Measurements from ENCODE around the gene SPI1.
A peak's percentile ranks its signal among the peaks of the same experiment; 100 is the strongest.

SPI1 gene

GRCh38 chr11:47359162-47359561 is 19.2 kb downstream of the SPI1 start:
- peak overlapping the region; percentile 35 for H3K18ac ChIP-seq (ENCODE audit: low read length)

DNA sequence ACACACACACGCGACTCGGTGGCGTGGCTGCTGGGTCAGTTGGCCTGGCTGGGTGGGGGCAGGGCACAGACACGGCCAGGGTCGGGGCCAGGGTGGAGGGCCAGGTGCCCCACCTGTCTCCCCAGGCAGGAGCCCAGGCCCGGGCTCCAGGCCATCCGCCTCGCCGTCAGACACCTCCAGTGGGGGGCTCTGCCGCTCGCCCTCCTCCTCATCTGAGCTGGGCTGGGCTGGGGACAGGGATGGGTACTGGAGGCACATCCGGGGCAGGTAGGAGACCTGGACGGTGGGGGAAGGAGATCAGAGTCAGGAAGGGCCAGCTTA is 19.7 kb downstream of the SPI1 start:
- peaks cover 1% of the 10 kb centered on the region for H3K79me1 ChIP-seq (ENCODE audit: low read depth, low read length)
- H4K91ac ChIP-seq (ENCODE audit: low read depth, low read length, poor library complexity): peak overlapping the region; percentile 94
- peak overlapping the region; percentile 96 for H2AK5ac ChIP-seq (ENCODE audit: low read depth, low read length)
- H3K9me3 ChIP-seq (replicated peaks in 1 of 2; ENCODE audit: control insufficient read depth in 2 of 2, insufficient read depth in 1 of 2, low read depth in 1 of 2, low read length in 2 of 2): peaks cover 0 to 19% of the 10 kb centered on the region in 2 donors
- H3K4me2 ChIP-seq (ENCODE audit: insufficient read depth, low read length, poor library complexity, severe bottlenecking): no peak overlapping the region
- H4K8ac ChIP-seq (ENCODE audit: low read depth, low read length): no peak overlapping the region
- peak overlapping the region; percentile 56 for H3K9ac ChIP-seq (ENCODE audit: low read depth, low read length, poor library complexity)
- H3K36me3 ChIP-seq (replicated peaks in 1 of 2; ENCODE audit: control insufficient read depth in 2 of 2, insufficient read depth in 2 of 2, low read length in 2 of 2): peaks cover 0 to 3% of the 10 kb centered on the region in 2 donors
- no peak overlapping the region for H2BK5ac ChIP-seq (ENCODE audit: low read length)
- peak overlapping the region; percentile 92 for H3K23ac ChIP-seq (ENCODE audit: low read depth, low read length, poor library complexity)
- peaks cover 0 to 5% of the 10 kb centered on the region in 2 donors for H3K4me1 ChIP-seq (ENCODE audit: control insufficient read depth in 2 of 2, insufficient read depth in 1 of 2, low read depth in 1 of 2, low read length in 2 of 2)
- H2BK15ac ChIP-seq (ENCODE audit: low read length): no peak overlapping the region
- peak overlapping the region; percentile 85 for H3K14ac ChIP-seq (ENCODE audit: low read length)
- H2BK12ac ChIP-seq (ENCODE audit: low read length): peak overlapping the region; percentile 14
- peak overlapping the region; percentile 55 for H3K18ac ChIP-seq (ENCODE audit: low read length)
- no peaks in the 10 kb centered on the region for H3K27me3 ChIP-seq (ENCODE audit: control insufficient read depth in 3 of 3, insufficient read depth in 3 of 3, low read depth in 1 of 3, low read length in 3 of 3)
- H3K4ac ChIP-seq (ENCODE audit: low read length): peak overlapping the region; percentile 8
- no peak overlapping the region for H2BK120ac ChIP-seq (ENCODE audit: low read depth, low read length)
- WGBS, 2 donors (ENCODE audit: extremely low coverage in 2 of 2, insufficient read length in 2 of 2, insufficient replicate concordance in 1 of 2): no CpG with 5 or more reads among the region's 14 CpGs
- H2AFZ ChIP-seq (ENCODE audit: low read length): no peak overlapping the region
- no peak for DNase-seq (ENCODE audit: low spot score)
- no peak overlapping the region for H3K27ac ChIP-seq (replicated peaks; ENCODE audit: low read length)
- H3K4me3 ChIP-seq (ENCODE audit: low read length in 2 of 2): peak overlapping the region in 1 of 2 donors; percentile 20

More at GRCh38 chr11:47359162-47359561, 19.2 kb downstream of the SPI1 start:
- H3K14ac ChIP-seq (ENCODE audit: low read length): no peak overlapping the region
- H3K9ac ChIP-seq (ENCODE audit: low read depth, low read length, poor library complexity): peak overlapping the region; percentile 56
- H3K27ac ChIP-seq (replicated peaks; ENCODE audit: low read length): no peak overlapping the region
- no peak overlapping the region for H3K4me2 ChIP-seq (ENCODE audit: insufficient read depth, low read length, poor library complexity, severe bottlenecking)
- H3K4me1 ChIP-seq (ENCODE audit: control insufficient read depth in 2 of 2, insufficient read depth in 1 of 2, low read depth in 1 of 2, low read length in 2 of 2): peaks cover 0 to 5% of the 10 kb centered on the region in 2 donors
- peak overlapping the region; percentile 96 for H2AK5ac ChIP-seq (ENCODE audit: low read depth, low read length)
- H3K27me3 ChIP-seq (ENCODE audit: control insufficient read depth in 3 of 3, insufficient read depth in 3 of 3, low read depth in 1 of 3, low read length in 3 of 3): no peaks in the 10 kb centered on the region
- WGBS, 2 donors (ENCODE audit: extremely low coverage in 2 of 2, insufficient read length in 2 of 2, insufficient replicate concordance in 1 of 2): no CpG with 5 or more reads among the region's 7 CpGs
- peaks cover 0 to 3% of the 10 kb centered on the region in 2 donors for H3K36me3 ChIP-seq (replicated peaks in 1 of 2; ENCODE audit: control insufficient read depth in 2 of 2, insufficient read depth in 2 of 2, low read length in 2 of 2)
- H2AFZ ChIP-seq (ENCODE audit: low read length): no peak overlapping the region
- H2BK12ac ChIP-seq (ENCODE audit: low read length): no peak overlapping the region
- no peak overlapping the region for H3K23ac ChIP-seq (ENCODE audit: low read depth, low read length, poor library complexity)
- H3K79me1 ChIP-seq (ENCODE audit: low read depth, low read length): peaks cover 1% of the 10 kb centered on the region
- peak overlapping the region; percentile 64 for H2BK15ac ChIP-seq (ENCODE audit: low read length)
- H2BK5ac ChIP-seq (ENCODE audit: low read length): no peak overlapping the region
- H4K91ac ChIP-seq (ENCODE audit: low read depth, low read length, poor library complexity): no peak overlapping the region
- H2BK120ac ChIP-seq (ENCODE audit: low read depth, low read length): no peak overlapping the region
- no peak overlapping the region for H3K4ac ChIP-seq (ENCODE audit: low read length)
- no peak overlapping the region for H4K8ac ChIP-seq (ENCODE audit: low read depth, low read length)
- DNase-seq (ENCODE audit: low spot score): no peak
- H3K4me3 ChIP-seq (ENCODE audit: low read length in 2 of 2): no peak overlapping the region
- peaks cover 0 to 19% of the 10 kb centered on the region in 2 donors for H3K9me3 ChIP-seq (replicated peaks in 1 of 2; ENCODE audit: control insufficient read depth in 2 of 2, insufficient read depth in 1 of 2, low read depth in 1 of 2, low read length in 2 of 2)

DNA sequence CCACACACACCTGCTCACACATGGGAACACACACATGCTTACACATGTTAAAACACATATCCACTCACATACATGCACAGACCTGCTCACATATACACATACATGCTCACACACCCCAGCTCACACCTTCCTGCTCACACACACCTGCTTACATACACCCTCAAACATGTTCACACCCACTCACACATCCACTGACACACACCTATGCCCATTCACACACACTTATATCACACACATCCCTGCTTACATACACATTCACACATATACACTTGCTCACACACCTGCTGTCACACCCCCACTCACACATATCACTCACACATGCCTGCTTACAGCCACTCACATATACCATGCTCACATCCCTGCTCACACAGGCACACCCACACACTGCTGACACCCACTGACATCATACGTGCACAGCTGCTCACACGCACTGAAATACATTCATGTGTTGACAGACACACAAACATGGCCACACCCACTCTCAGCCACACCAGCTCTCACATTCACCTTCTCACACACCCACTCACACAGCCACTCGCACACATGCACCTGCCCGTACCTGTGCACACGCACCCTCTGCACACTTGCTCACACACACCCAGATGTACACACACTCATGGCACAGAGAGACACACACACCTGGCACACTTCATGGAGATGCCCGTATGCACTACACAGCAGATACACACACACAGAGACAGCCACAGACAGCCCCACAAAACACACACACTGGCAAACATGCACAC is 20.2 kb downstream of the SPI1 start:
- Histone ChIP-seq H3K4me2 (ENCODE audit: insufficient read depth, low read length, poor library complexity, severe bottlenecking) (no peak overlapping the region), H3K4ac (ENCODE audit: low read length) (no peak overlapping the region), H3K23ac (ENCODE audit: low read depth, low read length, poor library complexity) (peak overlapping the region; percentile 92), H2AK5ac (ENCODE audit: low read depth, low read length) (peak overlapping the region; percentile 96), H3K79me1 (ENCODE audit: low read depth, low read length) (peaks cover 1% of the 10 kb centered on the region), H3K27ac (replicated peaks; ENCODE audit: low read length) (no peak overlapping the region), H4K91ac (ENCODE audit: low read depth, low read length, poor library complexity) (peak overlapping the region; percentile 94), H2BK120ac (ENCODE audit: low read depth, low read length) (no peak overlapping the region), H3K36me3 (replicated peaks in 1 of 2; ENCODE audit: control insufficient read depth in 2 of 2, insufficient read depth in 2 of 2, low read length in 2 of 2) (peaks cover 0 to 3% of the 10 kb centered on the region in 2 donors), H3K14ac (ENCODE audit: low read length) (peak overlapping the region; percentile 85), H2BK5ac (ENCODE audit: low read length) (no peak overlapping the region), H2BK15ac (ENCODE audit: low read length) (peak overlapping the region; percentile 78), H2BK12ac (ENCODE audit: low read length) (peak overlapping the region; percentile 14), H3K27me3 (ENCODE audit: control insufficient read depth in 3 of 3, insufficient read depth in 3 of 3, low read depth in 1 of 3, low read length in 3 of 3) (no peaks in the 10 kb centered on the region), H3K4me1 (ENCODE audit: control insufficient read depth in 2 of 2, insufficient read depth in 1 of 2, low read depth in 1 of 2, low read length in 2 of 2) (peaks cover 0 to 5% of the 10 kb centered on the region in 2 donors), H4K8ac (ENCODE audit: low read depth, low read length) (no peak overlapping the region), H3K4me3 (ENCODE audit: low read length in 2 of 2) (peak overlapping the region in 1 of 2 donors; percentile 20), H3K9ac (ENCODE audit: low read depth, low read length, poor library complexity) (no peak overlapping the region), H2AFZ (ENCODE audit: low read length) (no peak overlapping the region), H3K9me3 (replicated peaks in 1 of 2; ENCODE audit: control insufficient read depth in 2 of 2, insufficient read depth in 1 of 2, low read depth in 1 of 2, low read length in 2 of 2) (peaks cover 0 to 19% of the 10 kb centered on the region in 2 donors), H3K18ac (ENCODE audit: low read length) (peak overlapping the region; percentile 55)
- WGBS, 2 donors (ENCODE audit: extremely low coverage in 2 of 2, insufficient read length in 2 of 2, insufficient replicate concordance in 1 of 2): no CpG with 5 or more reads among the region's 6 CpGs
- no peak for DNase-seq (ENCODE audit: low spot score)

- peaks cover 1% of the 10 kb centered on the region for H3K79me1 ChIP-seq (ENCODE audit: low read depth, low read length)
- H4K91ac ChIP-seq (ENCODE audit: low read depth, low read length, poor library complexity): no peak overlapping the region
- no peak overlapping the region for H2AK5ac ChIP-seq (ENCODE audit: low read depth, low read length)
- H3K27me3 ChIP-seq (ENCODE audit: control insufficient read depth in 3 of 3, insufficient read depth in 3 of 3, low read depth in 1 of 3, low read length in 3 of 3): peaks cover 0 to 7% (median 0%) of the 10 kb centered on the region in 3 experiments
- H2BK120ac ChIP-seq (ENCODE audit: low read depth, low read length): no peak overlapping the region
- peaks cover 0 to 19% of the 10 kb centered on the region in 2 donors for H3K9me3 ChIP-seq (replicated peaks in 1 of 2; ENCODE audit: control insufficient read depth in 2 of 2, insufficient read depth in 1 of 2, low read depth in 1 of 2, low read length in 2 of 2)
- H2BK12ac ChIP-seq (ENCODE audit: low read length): no peak overlapping the region
- WGBS, 2 donors (ENCODE audit: extremely low coverage in 2 of 2, insufficient read length in 2 of 2, insufficient replicate concordance in 1 of 2): no CpG with 5 or more reads among the region's 1 CpG
- H2AFZ ChIP-seq (ENCODE audit: low read length): no peak overlapping the region
- peaks cover 0 to 3% of the 10 kb centered on the region in 2 donors for H3K36me3 ChIP-seq (replicated peaks in 1 of 2; ENCODE audit: control insufficient read depth in 2 of 2, insufficient read depth in 2 of 2, low read length in 2 of 2)
- no peak for DNase-seq (ENCODE audit: low spot score)
- H2BK15ac ChIP-seq (ENCODE audit: low read length): no peak overlapping the region
- H3K4me3 ChIP-seq (ENCODE audit: low read length in 2 of 2): peak overlapping the region in 1 of 2 donors; percentile 55
- H2BK5ac ChIP-seq (ENCODE audit: low read length): no peak overlapping the region
- no peak overlapping the region for H3K27ac ChIP-seq (replicated peaks; ENCODE audit: low read length)
- no peak overlapping the region for H3K4me2 ChIP-seq (ENCODE audit: insufficient read depth, low read length, poor library complexity, severe bottlenecking)
- no peak overlapping the region for H3K9ac ChIP-seq (ENCODE audit: low read depth, low read length, poor library complexity)
- H3K18ac ChIP-seq (ENCODE audit: low read length): no peak overlapping the region
- peak overlapping the region; percentile 12 for H3K23ac ChIP-seq (ENCODE audit: low read depth, low read length, poor library complexity)
- H3K14ac ChIP-seq (ENCODE audit: low read length): no peak overlapping the region
- H3K4ac ChIP-seq (ENCODE audit: low read length): no peak overlapping the region
- H4K8ac ChIP-seq (ENCODE audit: low read depth, low read length): no peak overlapping the region
- peaks cover 0 to 5% of the 10 kb centered on the region in 2 donors for H3K4me1 ChIP-seq (ENCODE audit: control insufficient read depth in 2 of 2, insufficient read depth in 1 of 2, low read depth in 1 of 2, low read length in 2 of 2)
These were observed 21.4 kb downstream of the SPI1 start for GRCh38 chr11:47356998-47357329.
